B cell (primary cell): ENCODE data around the gene ZNF304. TPM values are rescaled to one million over a fixed set of nuclear protein-coding genes. Genes with fewer than 3 reads are reported as not detected.

Source experiments
- ATAC-seq: fragments of 200-7000 bp; cut with Tn5 transposase; one replicate; pipeline ENCODE4 v1.10.0; 2021; ENCODE audit warnings: low read depth, mild to moderate bottlenecking, moderate number of reproducible peaks, moderate library complexity
- CTCF ChIA-PET: fragments of 350-600 bp; sonication (Branson Sonifier 250); formaldehyde crosslinking; loops from one replicate; lab custom pipeline; 2021; ENCODE audit warnings: antibody characterized with exemption, inconsistent platforms; lab: Charles Lee
- POLR2A ChIA-PET: fragments of 350-600 bp; sonication (Branson Sonifier 250); formaldehyde crosslinking; loops from one replicate; lab custom pipeline; 2021; ENCODE audit warnings: antibody characterized with exemption; lab: Charles Lee
- DNase-seq: peaks from one replicate; pipeline ENCODE4 v3.0.0; 2013
- H2AFZ ChIP-seq: 2 replicates; pipeline ENCODE4 v1.6.1; 2012; ENCODE audit warnings: mild to moderate bottlenecking, low read depth, low read length; ENCODE audit not compliant: insufficient read depth, poor library complexity, severe bottlenecking
- H3K27ac ChIP-seq, 2 donors: 1 replicate in 1 of 2; 2 replicates in 1 of 2; pipeline ENCODE4 v1.5.1; 2012 to 2013; ENCODE audit warnings: low read length in 2 of 2, mild to moderate bottlenecking in 2 of 2, moderate library complexity in 1 of 2
- H3K27me3 ChIP-seq, 4 experiments: fragments of 200-600 bp in 1 of 4; sonication (generic) in 1 of 4; replicated peaks in 1 of 4; 1 replicate in 2 of 4; 2 replicates in 2 of 4; pipeline versions ENCODE4 v1.6.1 to v1.7.0; 2013 to 2016; ENCODE audit warnings: low read length in 3 of 4, mild to moderate bottlenecking in 2 of 4, mixed read lengths in 1 of 4, moderate library complexity in 1 of 4; ENCODE audit not compliant: insufficient read depth in 4 of 4, control insufficient read depth in 3 of 4; ENCODE audit errors: control extremely low read depth in 1 of 4
- H3K36me3 ChIP-seq, 2 experiments: replicated peaks in 1 of 2; 1 replicate in 1 of 2; 2 replicates in 1 of 2; pipeline versions ENCODE4 v1.6.1 to v1.7.1; 2013; ENCODE audit warnings: low read length in 1 of 2; ENCODE audit not compliant: insufficient read depth in 2 of 2, control insufficient read depth in 1 of 2; ENCODE audit errors: control extremely low read depth in 1 of 2, extremely low read depth in 1 of 2
- H3K4me1 ChIP-seq, 2 donors: fragments of 200-600 bp in 1 of 2; sonication (generic) in 1 of 2; 1 replicate in 1 of 2; 2 replicates in 1 of 2; pipeline versions ENCODE4 v1.5.1 to v1.6.1; 2013 to 2017; ENCODE audit warnings: low read length in 2 of 2; ENCODE audit not compliant: control insufficient read depth in 2 of 2, insufficient read depth in 2 of 2
- H3K4me2 ChIP-seq: replicated peaks from 2 replicates; pipeline ENCODE3; 2012; ENCODE audit warnings: mild to moderate bottlenecking, low read depth, low read length; ENCODE audit not compliant: poor library complexity, severe bottlenecking
- H3K4me3 ChIP-seq, 5 experiments: fragments of 200-600 bp in 1 of 5; sonication (generic) in 1 of 5; 1 replicate in 3 of 5; 2 replicates in 2 of 5; pipeline versions ENCODE4 v1.5.1 to v1.7.0; 2011 to 2016; ENCODE audit warnings: low read length in 4 of 5, mild to moderate bottlenecking in 4 of 5, low read depth in 2 of 5, control low read depth in 1 of 5, moderate library complexity in 1 of 5; ENCODE audit not compliant: insufficient read depth in 1 of 5; ENCODE audit errors: control extremely low read depth in 1 of 5, extremely low read depth in 1 of 5
- H3K79me2 ChIP-seq: fragments of 200-600 bp; sonication (generic); one replicate; pipeline ENCODE4 v1.6.0; 2016; ENCODE audit warnings: low read length; ENCODE audit not compliant: control insufficient read depth, insufficient read depth
- H3K9ac ChIP-seq: fragments of 200-600 bp; sonication (generic); 2 replicates; pipeline ENCODE4 v1.6.1; 2017; ENCODE audit warnings: mild to moderate bottlenecking, low read length, moderate library complexity
- H3K9me3 ChIP-seq, 3 donors: one replicate each; pipeline versions ENCODE4 v1.6.1 to v1.7.1; 2013; ENCODE audit warnings: low read length in 2 of 3; ENCODE audit not compliant: control insufficient read depth in 2 of 3, insufficient read depth in 1 of 3; ENCODE audit errors: control extremely low read depth in 1 of 3
- H4K20me1 ChIP-seq: 2 replicates; pipeline ENCODE4 v1.6.0; 2012; ENCODE audit warnings: mild to moderate bottlenecking, low read length; ENCODE audit not compliant: insufficient read depth, control insufficient read depth, poor library complexity, severe bottlenecking
- H3K27ac Mint-ChIP-seq: one replicate; pipeline ENCODE4 v1.8.0; 2021; ENCODE audit warnings: mixed read lengths
- H3K27me3 Mint-ChIP-seq: one replicate; pipeline ENCODE4 v1.8.0; 2021; ENCODE audit warnings: mixed read lengths
- H3K4me1 Mint-ChIP-seq: one replicate; pipeline ENCODE4 v1.8.0; 2021; ENCODE audit warnings: mixed read lengths
- H3K4me3 Mint-ChIP-seq: one replicate; pipeline ENCODE4 v1.8.0; 2021; ENCODE audit warnings: mixed read lengths
- H3K9me3 Mint-ChIP-seq: one replicate; pipeline ENCODE4 v1.8.0; 2022; ENCODE audit warnings: mixed read lengths; ENCODE audit not compliant: insufficient read depth
- CTCF ChIP-seq: fragments of 200-600 bp; IDR thresholded peaks from one replicate; pipeline ENCODE4 v1.8.0; 2022; ENCODE audit warnings: antibody characterized with exemption, mild to moderate bottlenecking
- EZH2 ChIP-seq: IDR thresholded peaks from 2 replicates; pipeline ENCODE4 v1.6.1; 2012; ENCODE audit warnings: borderline replicate concordance, low read depth, mild to moderate bottlenecking, moderate library complexity, low read length; ENCODE audit not compliant: insufficient read depth, poor library complexity, severe bottlenecking
- WGBS: methylation state at CpG from one replicate; pipeline ENCODE4 v1.1.5; 2013; ENCODE audit warnings: missing lambda C conversion rate; ENCODE audit not compliant: insufficient coverage; 5-methylcytosine and 5-hydroxymethylcytosine counted together
- intact Hi-C: fragments of 100-400 bp; cut with micrococcal nuclease; formaldehyde crosslinking; loops from one replicate; pipeline ENCODE4 v1.10.0; 2022
- polyA plus RNA-seq: library from polyadenylated mRNA; depleted of rRNA; stranded (reverse); fragments of >200 nt; gene quantifications from 2 replicates; pipeline ENCODE4 v1.2.3, GENCODE V29; 2012
- total RNA-seq, 2 donors: library from RNA; stranded (reverse); fragments of 120-200 nt in 1 of 2; gene quantifications; 1 replicate in 1 of 2; 2 replicates in 1 of 2; pipeline versions ENCODE4 v1.2.3 to v1.2.4, GENCODE V29; 2013 to 2022

Gene ZNF304
- total and polyA plus RNA-seq, 2 donors (not counting 1 experiment from before 2014, with no cell fraction given), result 5.0 to 16.2 TPM

- Mint-ChIP-seq H3K27me3 (peaks cover 28% of the 10 kb centered on the region), H3K9me3 (peaks cover 3% of the 10 kb centered on the region), H3K4me1 (peaks cover 32% of the 10 kb centered on the region), H3K4me3 (peak overlapping the region; percentile 93), H3K27ac (peak overlapping the region; percentile 96)
- Histone ChIP-seq H3K4me1 (peaks cover 19 to 23% of the 10 kb centered on the region in 2 donors), H3K27me3 (peaks cover 0 to 21% (median 13%) of the 10 kb centered on the region in 4 experiments), H3K36me3 (peaks cover 0 to 14% of the 10 kb centered on the region in 2 experiments), H3K4me3 (peak overlapping the region; percentile 50 to 95 (median 89)), H3K9me3 (peaks cover 0 to 9% (median 2%) of the 10 kb centered on the region in 3 donors), H2AFZ (peak overlapping the region; percentile 93), H3K27ac (peak overlapping the region; percentile 85 to 89), H4K20me1 (no peaks in the 10 kb centered on the region), H3K79me2 (peaks cover 29% of the 10 kb centered on the region), H3K9ac (peak overlapping the region; percentile 99), H3K4me2 (peak overlapping the region; percentile 96)
- intact Hi-C loops, result loop anchor here (1.0 kb wide), 5 partner anchors 31 to 80 kb away; partner anchors contain the start of genes TRAPPC2B, ZNF304, ZNF460 and ZNF547
- no CpG with 5 or more reads among the region's 1 CpG for whole genome bisulfite sequencing
- no peak for TF ChIP-seq CTCF
- no peak for TF ChIP-seq EZH2
- no peak for ATAC-seq
- DNase-seq, result no peak
- ChIA-PET CTCF (no interaction called here), POLR2A (interaction anchor here (0.6 to 0.9 kb wide), 4 partner anchors 24 to 104 kb away, joined by 4 read pairs; partner anchors contain the start of gene ZNF460)
These were observed 31.2 kb upstream of the ZNF304 start for GRCh38 chr19:57319869-57320179.
